Neural cell (in vitro differentiated cells): ENCODE data around the gene MYO9B.

Source experiments
- EZH2 ChIP-seq: fragments of 200-600, 300-800 bp; shearing (Covaris generic), sonication (generic); IDR thresholded peaks from 2 replicates; pipeline ENCODE4 v1.6.1; 2014; ENCODE audit warnings: antibody characterized with exemption, low read length, borderline replicate concordance, mild to moderate bottlenecking; ENCODE audit not compliant: insufficient read depth, poor library complexity, severe bottlenecking
- TF ChIP-seq, protein P1 (sequence below): IDR thresholded peaks from 2 replicates; pipeline ENCODE4 v1.6.1; 2012; ENCODE audit warnings: borderline replicate concordance
- TF ChIP-seq, protein P2 (sequence below): fragments of 450-650 bp; IDR thresholded peaks from 2 replicates; pipeline ENCODE4 v1.5.1; 2014; ENCODE audit warnings: antibody characterized with exemption, mild to moderate bottlenecking, moderate library complexity; ENCODE audit not compliant: poor library complexity, severe bottlenecking

DNA sequence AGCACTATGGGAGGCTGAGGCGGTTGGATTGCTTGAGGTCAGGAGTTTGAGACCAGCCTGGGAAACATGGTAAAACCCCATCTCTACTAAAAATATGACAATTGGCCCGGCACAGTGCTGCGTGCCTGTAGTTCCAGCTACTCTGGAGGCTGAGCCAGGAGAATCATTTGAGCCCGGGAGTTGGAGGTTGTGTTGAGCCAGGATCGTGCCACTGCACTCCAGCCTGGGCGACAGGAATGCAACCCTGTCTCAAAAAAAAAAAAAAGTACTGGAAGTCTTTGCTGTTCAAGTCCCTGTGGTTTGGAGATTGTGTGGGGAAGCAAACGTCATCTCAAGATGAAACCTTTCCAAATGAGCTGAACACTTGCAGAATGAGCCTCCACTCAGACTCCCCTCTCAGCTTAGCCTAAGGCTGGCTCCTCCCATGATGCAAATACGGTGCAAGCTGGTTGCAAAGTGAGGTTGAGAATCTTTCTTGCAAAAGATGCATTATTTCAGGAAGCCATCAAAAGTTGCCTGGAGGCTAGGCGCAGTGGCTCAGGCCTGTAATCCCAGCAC is 46.2 kb downstream of the MYO9B start:
- TF ChIP-seq, protein P1, sequence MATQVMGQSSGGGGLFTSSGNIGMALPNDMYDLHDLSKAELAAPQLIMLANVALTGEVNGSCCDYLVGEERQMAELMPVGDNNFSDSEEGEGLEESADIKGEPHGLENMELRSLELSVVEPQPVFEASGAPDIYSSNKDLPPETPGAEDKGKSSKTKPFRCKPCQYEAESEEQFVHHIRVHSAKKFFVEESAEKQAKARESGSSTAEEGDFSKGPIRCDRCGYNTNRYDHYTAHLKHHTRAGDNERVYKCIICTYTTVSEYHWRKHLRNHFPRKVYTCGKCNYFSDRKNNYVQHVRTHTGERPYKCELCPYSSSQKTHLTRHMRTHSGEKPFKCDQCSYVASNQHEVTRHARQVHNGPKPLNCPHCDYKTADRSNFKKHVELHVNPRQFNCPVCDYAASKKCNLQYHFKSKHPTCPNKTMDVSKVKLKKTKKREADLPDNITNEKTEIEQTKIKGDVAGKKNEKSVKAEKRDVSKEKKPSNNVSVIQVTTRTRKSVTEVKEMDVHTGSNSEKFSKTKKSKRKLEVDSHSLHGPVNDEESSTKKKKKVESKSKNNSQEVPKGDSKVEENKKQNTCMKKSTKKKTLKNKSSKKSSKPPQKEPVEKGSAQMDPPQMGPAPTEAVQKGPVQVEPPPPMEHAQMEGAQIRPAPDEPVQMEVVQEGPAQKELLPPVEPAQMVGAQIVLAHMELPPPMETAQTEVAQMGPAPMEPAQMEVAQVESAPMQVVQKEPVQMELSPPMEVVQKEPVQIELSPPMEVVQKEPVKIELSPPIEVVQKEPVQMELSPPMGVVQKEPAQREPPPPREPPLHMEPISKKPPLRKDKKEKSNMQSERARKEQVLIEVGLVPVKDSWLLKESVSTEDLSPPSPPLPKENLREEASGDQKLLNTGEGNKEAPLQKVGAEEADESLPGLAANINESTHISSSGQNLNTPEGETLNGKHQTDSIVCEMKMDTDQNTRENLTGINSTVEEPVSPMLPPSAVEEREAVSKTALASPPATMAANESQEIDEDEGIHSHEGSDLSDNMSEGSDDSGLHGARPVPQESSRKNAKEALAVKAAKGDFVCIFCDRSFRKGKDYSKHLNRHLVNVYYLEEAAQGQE: no peak
- TF ChIP-seq, protein P2, sequence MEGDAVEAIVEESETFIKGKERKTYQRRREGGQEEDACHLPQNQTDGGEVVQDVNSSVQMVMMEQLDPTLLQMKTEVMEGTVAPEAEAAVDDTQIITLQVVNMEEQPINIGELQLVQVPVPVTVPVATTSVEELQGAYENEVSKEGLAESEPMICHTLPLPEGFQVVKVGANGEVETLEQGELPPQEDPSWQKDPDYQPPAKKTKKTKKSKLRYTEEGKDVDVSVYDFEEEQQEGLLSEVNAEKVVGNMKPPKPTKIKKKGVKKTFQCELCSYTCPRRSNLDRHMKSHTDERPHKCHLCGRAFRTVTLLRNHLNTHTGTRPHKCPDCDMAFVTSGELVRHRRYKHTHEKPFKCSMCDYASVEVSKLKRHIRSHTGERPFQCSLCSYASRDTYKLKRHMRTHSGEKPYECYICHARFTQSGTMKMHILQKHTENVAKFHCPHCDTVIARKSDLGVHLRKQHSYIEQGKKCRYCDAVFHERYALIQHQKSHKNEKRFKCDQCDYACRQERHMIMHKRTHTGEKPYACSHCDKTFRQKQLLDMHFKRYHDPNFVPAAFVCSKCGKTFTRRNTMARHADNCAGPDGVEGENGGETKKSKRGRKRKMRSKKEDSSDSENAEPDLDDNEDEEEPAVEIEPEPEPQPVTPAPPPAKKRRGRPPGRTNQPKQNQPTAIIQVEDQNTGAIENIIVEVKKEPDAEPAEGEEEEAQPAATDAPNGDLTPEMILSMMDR: no peak
- no peak for TF ChIP-seq EZH2
